GM21390 (cell line): ENCODE results near the gene NAA30.

Experiments used
- ATAC-seq: cut with Tn5 transposase; IDR thresholded peaks from one replicate; pipeline ENCODE4 v1.9.1; 2021; ENCODE audit not compliant: unreplicated experiment

NAA30 gene

GRCh38 chr14:57392830-57393229 is 2.4 kb downstream of the NAA30 start:
- ATAC-seq = no peak

DNA sequence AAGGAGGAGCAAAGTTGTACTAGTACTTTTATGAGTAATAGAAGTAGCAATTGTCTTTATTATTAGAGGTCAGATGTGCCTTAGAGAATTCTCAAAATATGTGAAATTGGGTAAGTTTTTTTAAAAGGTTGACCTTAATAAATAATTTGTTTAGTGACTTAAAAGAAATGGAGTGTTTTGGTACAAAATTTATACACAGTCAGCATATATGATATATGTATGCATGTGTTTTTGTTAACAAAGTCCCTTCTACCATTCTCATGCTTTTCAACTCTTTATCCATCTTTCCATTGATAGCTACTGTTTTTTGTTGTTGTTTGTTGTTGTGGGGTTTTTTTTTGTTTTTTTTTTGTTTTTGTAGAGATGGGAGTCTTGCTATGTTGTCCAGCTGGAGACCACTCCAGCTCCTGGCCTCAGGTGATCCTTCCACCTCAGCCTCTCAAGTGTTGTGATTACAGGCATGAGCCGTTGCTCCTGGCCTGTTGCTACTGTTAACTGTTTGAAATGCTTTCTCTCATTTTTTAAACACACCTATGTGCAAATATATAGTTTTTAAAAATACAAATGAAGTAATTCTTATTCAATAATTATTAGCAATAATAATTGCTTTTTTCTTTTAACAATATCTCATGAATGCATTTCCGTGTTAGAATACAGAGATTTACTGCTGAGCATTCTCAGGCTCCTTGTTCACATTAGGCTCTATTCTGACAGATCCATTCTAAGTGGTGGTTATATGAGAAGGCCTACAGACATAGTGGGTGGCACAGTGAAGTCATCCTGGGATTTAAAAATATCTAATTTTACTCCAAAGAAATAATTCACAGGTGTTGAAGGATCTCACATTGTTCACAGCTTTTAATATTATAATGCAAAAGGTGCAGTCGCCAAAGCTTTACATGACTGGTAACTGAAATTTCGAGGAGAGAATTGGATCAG is 10.4 kb downstream of the NAA30 start:
- no peak for ATAC-seq

- no peak for ATAC-seq
These were observed 11.1 kb downstream of the NAA30 start for GRCh38 chr14:57401501-57401900.

- no peak for ATAC-seq
These were observed 11.9 kb downstream of the NAA30 start for GRCh38 chr14:57402173-57402852.

DNA sequence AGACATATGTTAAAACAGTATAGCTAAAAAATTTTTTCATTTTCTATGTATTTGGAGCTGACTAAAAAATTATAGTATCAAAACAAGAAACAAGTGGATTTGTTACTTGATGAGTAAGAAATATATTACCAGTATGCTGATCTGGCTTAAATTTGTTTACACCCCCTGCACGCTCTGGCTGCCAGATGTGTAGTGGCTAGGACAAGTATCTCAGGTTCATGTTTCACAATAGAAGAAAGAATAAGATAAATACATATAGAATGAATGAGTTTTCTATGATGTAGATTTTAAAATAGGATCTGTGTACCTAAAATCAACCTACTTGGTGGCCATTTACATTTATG is 13.1 kb downstream of the NAA30 start:
- ATAC-seq = no peak

DNA sequence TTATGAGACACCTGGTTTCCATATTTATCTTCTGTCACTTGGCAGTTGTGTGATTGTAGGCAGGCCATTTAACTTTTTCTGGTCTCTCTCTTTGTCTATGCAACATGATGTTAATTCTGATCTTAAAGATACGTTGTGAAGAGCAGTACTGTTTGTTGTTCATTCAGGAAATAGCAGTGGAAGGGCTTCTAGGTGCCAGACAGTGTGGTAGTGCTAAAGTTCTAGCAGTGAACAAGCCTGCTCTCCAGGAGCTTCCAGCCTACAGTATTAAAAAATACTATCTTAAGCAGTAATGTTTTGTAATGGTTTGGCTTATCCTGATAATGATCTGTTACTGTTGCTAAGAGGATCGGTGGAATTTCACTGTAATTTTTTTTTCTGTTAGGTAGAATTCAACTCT is 15.2 kb downstream of the NAA30 start:
- ATAC-seq = no peak

- no peak for ATAC-seq
These were observed 17.7 kb downstream of the NAA30 start for GRCh38 chr14:57408037-57408436.

GRCh38 chr14:57408634-57409033 is 18.2 kb downstream of the NAA30 start:
- no peak for ATAC-seq

- no peak for ATAC-seq
These were observed 22.0 kb downstream of the NAA30 start for GRCh38 chr14:57412341-57412740.

DNA sequence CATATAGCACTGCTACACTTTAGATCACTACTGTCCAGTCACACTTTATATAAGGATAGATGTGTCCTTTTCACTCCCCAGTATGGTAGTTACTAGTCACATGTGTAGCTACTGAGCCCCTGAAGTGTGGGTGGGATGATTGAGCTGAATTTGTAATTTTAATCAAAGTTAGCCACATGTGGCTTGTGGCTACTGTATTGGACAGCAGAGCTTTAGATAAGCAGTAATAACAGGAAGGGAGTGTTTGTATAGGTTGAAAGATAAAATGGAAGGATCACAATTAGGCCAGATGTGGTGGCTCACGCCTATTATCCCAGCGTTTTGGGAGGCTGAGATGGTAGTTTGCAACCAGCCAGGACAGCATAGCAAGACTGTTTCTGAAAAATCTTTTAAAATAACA is 23.5 kb downstream of the NAA30 start:
- ATAC-seq = no peak

DNA sequence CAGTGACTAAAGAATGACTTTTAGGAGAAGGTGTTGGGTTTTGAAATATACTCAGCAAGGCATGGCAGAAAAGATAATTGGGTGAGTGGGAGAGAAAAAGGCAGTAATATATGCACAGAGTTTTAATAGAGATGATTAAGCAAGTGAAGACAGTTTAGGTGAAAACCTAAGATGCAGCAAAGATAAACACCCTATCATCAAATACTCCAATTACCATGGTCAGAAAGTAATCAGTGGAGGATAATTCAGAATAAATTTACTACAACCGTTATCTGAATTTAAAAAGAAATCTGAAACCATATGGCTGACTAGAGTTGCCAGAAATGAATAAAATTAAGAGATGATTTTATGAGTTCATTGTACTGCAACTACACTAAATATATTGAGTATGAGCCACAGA is 26.8 kb downstream of the NAA30 start:
- ATAC-seq = no peak

DNA sequence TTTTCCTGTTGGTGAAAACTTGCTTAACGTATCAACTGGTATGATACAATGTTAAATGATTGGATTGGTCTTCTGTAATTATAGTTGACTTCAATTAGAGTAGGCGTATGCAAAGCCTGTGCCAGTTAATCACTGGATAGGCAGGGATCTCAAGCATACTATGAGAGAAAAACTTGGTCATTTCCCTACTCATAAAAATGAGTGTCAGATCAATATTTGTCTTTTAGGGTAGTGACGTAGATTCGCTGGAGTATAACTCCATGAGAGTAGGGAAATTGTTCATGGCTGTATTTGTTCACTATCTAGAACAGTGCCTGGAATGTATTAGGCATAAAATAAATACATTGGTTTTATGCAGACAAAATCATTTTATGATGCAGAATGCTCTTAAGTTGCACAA is 28.6 kb downstream of the NAA30 start:
- ATAC-seq = no peak

GRCh38 chr14:57420033-57420432 is 29.6 kb downstream of the NAA30 start:
- no peak for ATAC-seq

GRCh38 chr14:57420986-57421385 is 30.6 kb downstream of the NAA30 start:
- no peak for ATAC-seq

DNA sequence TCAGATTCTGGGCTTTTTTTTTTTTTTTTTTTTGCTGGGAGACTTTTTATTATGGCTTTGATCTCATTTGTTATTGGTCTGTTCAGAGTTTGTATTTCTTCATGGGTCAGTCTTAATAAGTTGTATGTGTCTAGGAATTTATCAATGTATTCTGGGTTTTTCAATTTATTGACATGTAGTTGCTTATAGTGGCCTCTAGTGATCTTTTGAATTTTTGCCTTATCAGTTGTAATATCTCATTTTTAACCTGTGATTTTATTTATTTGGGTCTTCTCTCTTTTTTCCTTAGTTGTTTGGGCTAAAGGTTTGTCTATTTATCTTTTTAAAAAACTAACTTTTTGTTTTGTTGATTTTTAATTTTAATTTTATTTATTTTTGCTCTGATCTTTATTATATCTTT is 45.5 kb downstream of the NAA30 start:
- ATAC-seq = no peak

DNA sequence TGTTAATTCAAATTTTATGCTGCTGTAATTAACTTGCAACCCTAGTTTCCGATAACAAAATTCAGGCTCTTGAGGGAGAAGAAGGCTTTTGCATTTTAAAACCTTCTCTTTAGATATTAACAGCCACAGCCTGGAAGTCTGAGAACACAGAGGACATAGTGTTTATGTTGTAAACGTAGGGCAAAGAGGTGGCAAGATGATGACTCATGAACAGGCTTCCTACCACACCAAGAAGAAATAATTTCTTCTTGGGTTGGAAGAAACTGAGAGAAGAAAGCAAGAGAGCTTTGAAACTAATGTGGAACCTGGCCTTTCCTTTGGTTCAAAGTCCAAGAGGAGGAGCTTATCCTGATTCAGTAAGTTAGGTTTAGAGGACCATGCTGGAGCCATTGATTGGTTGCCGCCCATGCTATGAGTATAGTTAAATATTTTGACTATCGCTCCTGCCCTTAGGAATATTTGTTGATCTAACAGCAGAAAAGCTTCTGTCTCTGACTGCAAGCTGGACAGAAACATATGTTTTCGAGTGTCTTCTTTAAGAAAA is 71.5 kb downstream of the NAA30 start:
- ATAC-seq = no peak

- ATAC-seq = no peak
These were observed 72.2 kb downstream of the NAA30 start for GRCh38 chr14:57462551-57462950.

DNA sequence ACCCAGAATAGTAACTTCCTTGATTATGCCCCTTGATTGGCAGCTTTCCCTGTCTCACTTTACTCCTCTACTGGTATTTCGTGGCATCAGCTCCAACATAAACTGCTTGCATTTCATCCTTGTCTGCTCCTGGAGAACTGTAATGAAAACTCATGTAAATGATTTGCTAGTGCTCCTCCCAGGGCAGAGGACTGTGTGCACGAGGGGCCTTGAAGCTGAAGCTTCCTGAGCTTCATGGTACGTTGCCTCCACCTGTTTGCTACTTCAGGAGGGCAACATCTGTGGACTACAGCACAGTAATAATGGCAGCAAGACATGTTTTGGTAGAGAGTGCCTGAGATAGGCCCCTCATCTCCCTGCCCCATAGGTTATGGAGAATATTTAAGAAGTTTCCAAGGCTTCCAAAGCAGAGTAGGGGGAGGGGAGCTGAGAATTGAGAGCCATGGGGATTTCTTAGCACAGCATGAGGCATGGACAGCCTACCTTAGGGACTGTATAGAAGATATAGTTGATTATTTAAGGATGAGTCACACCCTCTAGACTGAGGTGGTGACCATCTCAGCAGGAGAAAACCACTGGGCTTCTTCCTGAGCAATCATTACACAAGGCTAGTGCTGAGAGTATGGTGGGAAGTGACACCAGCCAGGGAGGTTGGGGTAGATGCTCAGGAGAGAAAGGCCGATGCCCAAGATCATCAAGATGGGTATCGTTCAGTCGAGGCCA is 73.8 kb downstream of the NAA30 start:
- peak; percentile 88 for ATAC-seq
